ENCODE measurements around the gene SNX25. TPM values are rescaled to one million over a fixed set of nuclear protein-coding genes. Genes with fewer than 3 reads are reported as not detected.

The SNX25 gene
- total RNA-seq, 1 experiment from 2014 or later = 16.7 TPM

- Histone ChIP-seq H3K27ac (ENCODE audit: low read length) (no peak overlapping the region), H3K9me3 (ENCODE audit: control insufficient read depth, insufficient read depth, low read depth, low read length) (no peaks in the 10 kb centered on the region), H3K27me3 (ENCODE audit: control insufficient read depth, insufficient read depth, low read length) (no peaks in the 10 kb centered on the region), H3K4me1 (ENCODE audit: control insufficient read depth, insufficient read depth, low read length) (no peaks in the 10 kb centered on the region), H3K36me3 (ENCODE audit: control insufficient read depth, insufficient read depth, low read length) (no peaks in the 10 kb centered on the region), H3K4me3 (ENCODE audit: low read depth in 2 of 2, low read length in 2 of 2) (no peak overlapping the region)
- ChIA-PET CTCF (no interaction called here), POLR2A (no interaction called here)
- BruUV-seq (replicated peaks) = no TSS peak
- DNase-seq (ENCODE audit: low read depth, low spot score) = no peak
- TF ChIP-seq SIN3A (IDR thresholded peaks at IDR 0.05; ENCODE audit: borderline replicate concordance, insufficient read depth, low read depth, low read length) (no peak), TCF7L2 (IDR thresholded peaks at IDR 0.05; ENCODE audit: low read depth, low read length) (no peak), CTCF (IDR thresholded peaks at IDR 0.05) (no peak), POLR2AphosphoS5 (IDR thresholded peaks at IDR 0.05; ENCODE audit: low read depth, low read length) (no peak), REST (IDR thresholded peaks at IDR 0.05; ENCODE audit: insufficient read depth in 1 of 2, low read depth in 2 of 2, low read length in 1 of 2) (no peak)
- intact Hi-C loops (cut with micrococcal nuclease; ENCODE audit: unreplicated experiment) = no loop called here
- ATAC-seq = no peak
- in situ Hi-C loops (cut with HindIII; ENCODE audit: low pct_unique_long_range_greater_than_20kb, low sequenced_read_pairs) = no loop called here
Observed at GRCh38 chr4:185225940-185226339, 16.5 kb downstream of the SNX25 start.

- ATAC-seq (no peak), DNase-seq (ENCODE audit: low read depth, low spot score) (no peak)
- no peaks in the 10 kb centered on the region for H3K4me1 ChIP-seq (ENCODE audit: control insufficient read depth, insufficient read depth, low read length)
- POLR2A ChIA-PET = no interaction called here
- intact Hi-C loops (cut with micrococcal nuclease; ENCODE audit: unreplicated experiment) = no loop called here
- peak; percentile 8; the same call in 1 of the 2 replicates for TF ChIP-seq CTCF (IDR thresholded peaks at IDR 0.05)
- TF ChIP-seq SIN3A (IDR thresholded peaks at IDR 0.05; ENCODE audit: borderline replicate concordance, insufficient read depth, low read depth, low read length) = no peak
- H3K4me3 ChIP-seq (ENCODE audit: low read depth in 2 of 2, low read length in 2 of 2) = no peak overlapping the region
- H3K27me3 ChIP-seq (ENCODE audit: control insufficient read depth, insufficient read depth, low read length) = no peaks in the 10 kb centered on the region
- H3K27ac ChIP-seq (ENCODE audit: low read length) = no peak overlapping the region
- CTCF ChIA-PET = no interaction called here
- H3K9me3 ChIP-seq (ENCODE audit: control insufficient read depth, insufficient read depth, low read depth, low read length) = no peaks in the 10 kb centered on the region
- in situ Hi-C loops (cut with HindIII; ENCODE audit: low pct_unique_long_range_greater_than_20kb, low sequenced_read_pairs) = no loop called here
- BruUV-seq (replicated peaks) = no TSS peak
- no peaks in the 10 kb centered on the region for H3K36me3 ChIP-seq (ENCODE audit: control insufficient read depth, insufficient read depth, low read length)
Observed at GRCh38 chr4:185227131-185227551, 17.7 kb downstream of the SNX25 start.
